Measurements from ENCODE around the gene NELL1.

NELL1 gene

GRCh38 chr11:20937826-20938225 lies 268.4 kb downstream of the NELL1 start:
- in situ Hi-C loops (cut with HindIII; ENCODE audit: low sequenced_read_pairs), result no loop called here

DNA sequence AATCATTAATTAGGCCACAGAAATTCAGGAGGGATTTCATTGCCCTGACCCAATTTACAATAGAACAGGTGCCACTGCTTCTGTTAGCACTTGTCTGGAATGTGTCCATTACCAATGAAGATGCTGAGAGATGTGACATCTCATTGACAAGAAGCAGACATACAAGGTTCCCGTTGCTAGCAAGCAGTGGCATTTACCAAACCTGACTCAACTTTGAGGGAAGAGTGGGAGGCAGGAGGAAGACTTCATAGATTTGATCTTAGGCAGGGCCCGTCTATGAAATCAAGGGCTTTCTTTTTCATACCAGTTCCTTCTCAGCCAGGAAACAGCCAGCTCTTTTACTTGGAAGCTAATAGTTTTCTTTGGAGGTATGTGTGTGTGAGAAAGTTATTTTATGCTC lies 280.2 kb downstream of the NELL1 start:
- in situ Hi-C loops (cut with HindIII; ENCODE audit: low sequenced_read_pairs), result no loop called here

- in situ Hi-C loops (cut with HindIII; ENCODE audit: low sequenced_read_pairs), result no loop called here
Observed at GRCh38 chr11:20962581-20962980, 293.2 kb downstream of the NELL1 start.

GRCh38 chr11:20963596-20963995 lies 294.2 kb downstream of the NELL1 start:
- in situ Hi-C loops (cut with HindIII; ENCODE audit: low sequenced_read_pairs), result no loop called here

DNA sequence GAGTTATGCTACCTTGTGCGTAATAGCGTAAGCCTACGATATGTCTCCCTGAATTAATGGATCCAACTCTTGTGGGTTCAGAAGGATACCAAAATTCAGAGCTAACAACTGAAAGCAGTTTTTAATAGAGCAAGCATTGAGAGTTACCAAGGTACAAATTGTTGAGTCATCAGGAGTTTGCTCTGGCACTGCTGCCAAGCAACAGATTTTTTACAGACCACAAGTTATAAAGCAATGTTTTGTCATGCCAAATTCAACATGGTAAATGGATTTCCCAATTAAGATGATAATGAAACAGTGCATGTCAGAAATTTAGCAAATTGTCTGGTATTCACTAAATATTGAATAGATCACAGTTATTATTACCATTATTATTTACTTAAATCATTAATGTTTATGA lies 295.6 kb downstream of the NELL1 start:
- in situ Hi-C loops (cut with HindIII; ENCODE audit: low sequenced_read_pairs), result no loop called here

GRCh38 chr11:20966489-20966888 lies 297.1 kb downstream of the NELL1 start:
- in situ Hi-C loops (cut with HindIII; ENCODE audit: low sequenced_read_pairs), result no loop called here

DNA sequence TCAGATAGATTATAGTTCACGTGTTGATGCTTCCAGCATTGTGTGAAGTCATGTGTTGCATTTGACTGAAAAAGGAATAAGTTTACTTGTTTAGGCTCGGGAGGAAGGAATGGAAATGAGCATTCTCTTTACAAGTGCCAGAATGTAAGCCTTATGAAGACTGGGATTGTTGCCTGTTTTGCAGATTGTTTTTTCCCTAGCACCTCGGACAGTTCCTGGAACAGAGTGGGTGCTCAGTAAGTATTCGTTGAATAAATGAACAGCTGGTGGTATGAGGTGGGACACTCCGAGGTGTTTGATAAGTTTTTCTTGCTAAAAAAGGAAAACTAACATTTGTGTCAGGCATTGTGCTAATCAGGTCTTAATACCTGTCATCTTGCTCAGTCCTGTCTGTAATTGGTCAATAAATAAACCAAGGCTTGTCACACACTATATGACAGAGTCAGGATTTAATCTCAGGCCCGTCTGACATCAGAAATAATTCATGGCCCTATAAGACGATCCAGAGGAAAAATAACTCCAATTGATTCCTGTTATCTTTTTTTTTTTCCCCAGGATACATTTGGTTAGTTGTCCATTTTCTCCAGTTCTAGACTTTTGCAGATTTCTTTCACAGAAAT lies 304.7 kb downstream of the NELL1 start:
- in situ Hi-C loops (cut with HindIII; ENCODE audit: low sequenced_read_pairs), result no loop called here

DNA sequence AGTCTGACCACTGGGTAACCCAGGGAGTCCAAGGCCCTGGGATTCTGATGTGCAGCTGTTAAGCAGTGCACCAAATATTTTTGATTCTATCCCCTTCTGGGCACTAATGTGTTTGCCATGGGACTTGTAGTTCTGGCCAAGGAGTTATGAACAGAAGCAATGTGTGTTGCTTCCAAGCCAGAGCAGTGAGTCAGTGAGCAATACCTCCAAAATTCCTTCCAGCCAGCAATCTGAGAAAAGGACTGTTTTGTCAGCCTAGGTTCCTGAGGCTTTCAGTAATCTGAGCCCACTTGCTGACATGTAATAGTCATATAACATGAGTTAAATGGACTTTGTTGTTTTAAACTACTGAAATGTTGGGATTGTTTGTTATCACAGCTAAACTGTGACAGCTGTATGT lies 311.4 kb downstream of the NELL1 start:
- in situ Hi-C loops (cut with HindIII; ENCODE audit: low sequenced_read_pairs), result no loop called here

GRCh38 chr11:20990447-20990846 lies 321.1 kb downstream of the NELL1 start:
- in situ Hi-C loops (cut with HindIII; ENCODE audit: low sequenced_read_pairs), result no loop called here

- in situ Hi-C loops (cut with HindIII; ENCODE audit: low sequenced_read_pairs), result no loop called here
Observed at GRCh38 chr11:20991471-20991870, 322.1 kb downstream of the NELL1 start.

DNA sequence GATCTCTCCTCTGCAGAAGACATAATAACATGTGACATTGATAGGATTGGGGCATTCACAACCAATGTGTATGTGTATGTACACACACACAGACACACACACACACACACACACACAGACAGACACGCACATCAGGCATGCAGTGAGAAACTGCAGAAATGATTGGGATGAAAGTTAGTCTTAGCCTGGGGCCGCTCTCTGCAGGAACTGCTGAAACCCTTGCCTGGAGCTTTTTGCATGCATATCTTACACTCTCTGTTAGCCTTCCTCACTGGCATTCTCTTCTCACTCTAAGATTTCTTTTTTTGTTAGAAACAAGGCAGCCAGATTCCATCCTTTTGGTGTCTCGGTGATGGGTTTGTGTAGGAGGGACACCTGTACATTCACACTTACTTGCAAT lies 337.9 kb downstream of the NELL1 start:
- in situ Hi-C loops (cut with HindIII; ENCODE audit: low sequenced_read_pairs), result no loop called here

- in situ Hi-C loops (cut with HindIII; ENCODE audit: low sequenced_read_pairs), result no loop called here
Observed at GRCh38 chr11:21018248-21018647, 348.9 kb downstream of the NELL1 start.

GRCh38 chr11:21026685-21027084 lies 357.3 kb downstream of the NELL1 start:
- in situ Hi-C loops (cut with HindIII; ENCODE audit: low sequenced_read_pairs), result no loop called here

GRCh38 chr11:21037850-21038249 lies 368.5 kb downstream of the NELL1 start:
- in situ Hi-C loops (cut with HindIII; ENCODE audit: low sequenced_read_pairs), result no loop called here

DNA sequence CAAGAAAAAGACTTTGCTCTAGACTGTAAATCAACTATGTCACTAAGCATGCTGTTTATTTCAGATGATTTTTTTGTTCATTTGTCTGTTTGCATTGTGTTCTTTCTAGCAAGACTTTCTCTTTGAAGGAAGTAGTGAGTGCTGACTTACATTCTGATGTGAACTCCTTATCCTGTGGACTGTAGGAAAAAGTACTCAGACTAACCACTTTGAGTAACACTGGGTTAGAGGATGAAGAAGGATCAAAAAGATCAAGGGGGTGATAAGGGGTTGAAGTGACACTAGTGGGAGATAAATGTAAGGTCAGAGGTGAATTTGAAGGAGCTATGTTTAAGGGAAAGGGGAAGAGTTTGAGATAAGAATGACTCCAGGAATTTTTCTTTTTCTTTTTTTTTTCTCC lies 369.4 kb downstream of the NELL1 start:
- in situ Hi-C loops (cut with HindIII; ENCODE audit: low sequenced_read_pairs), result no loop called here

- in situ Hi-C loops (cut with HindIII; ENCODE audit: low sequenced_read_pairs), result no loop called here
Observed at GRCh38 chr11:21040630-21041029, 371.2 kb downstream of the NELL1 start.

DNA sequence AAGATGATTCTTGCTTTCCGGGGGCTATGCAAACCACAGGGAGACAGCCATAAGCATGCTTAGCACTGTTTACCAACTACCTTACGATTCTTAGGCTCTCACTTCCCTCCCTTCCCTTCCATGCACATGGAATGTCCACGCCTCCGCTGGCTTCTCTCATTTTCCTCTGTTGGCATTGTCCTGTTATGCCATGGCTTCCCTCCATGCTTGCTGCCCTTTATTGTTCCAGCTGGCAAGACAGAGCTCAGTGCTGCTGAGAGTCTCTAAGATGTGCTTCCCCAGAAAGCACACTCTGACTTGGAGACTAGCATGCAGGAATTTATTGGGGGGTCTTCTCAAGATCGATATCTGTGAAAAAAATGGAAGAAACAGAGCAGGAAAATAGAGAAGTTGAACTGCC lies 379.2 kb downstream of the NELL1 start:
- in situ Hi-C loops (cut with HindIII; ENCODE audit: low sequenced_read_pairs), result no loop called here

DNA sequence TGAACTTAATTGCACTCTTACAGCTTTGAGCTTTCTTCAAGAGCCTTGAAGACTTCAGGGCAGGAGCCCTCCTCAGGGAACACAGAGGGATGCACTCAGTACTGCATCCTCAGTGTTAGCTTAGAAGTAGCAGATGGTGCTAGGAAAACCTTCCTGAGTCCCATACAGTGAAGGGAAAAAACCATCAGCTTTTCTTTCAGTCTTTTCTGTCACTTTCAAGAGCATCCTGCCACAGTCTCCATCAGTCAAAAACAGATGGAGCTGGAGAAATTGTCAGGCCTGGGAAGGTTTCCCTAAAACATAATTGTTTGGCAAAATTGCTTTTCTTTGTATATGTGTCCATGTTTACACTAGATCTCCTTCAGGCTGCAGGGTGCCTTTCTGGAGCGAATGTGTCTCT lies 384.1 kb downstream of the NELL1 start:
- in situ Hi-C loops (cut with HindIII; ENCODE audit: low sequenced_read_pairs), result no loop called here

DNA sequence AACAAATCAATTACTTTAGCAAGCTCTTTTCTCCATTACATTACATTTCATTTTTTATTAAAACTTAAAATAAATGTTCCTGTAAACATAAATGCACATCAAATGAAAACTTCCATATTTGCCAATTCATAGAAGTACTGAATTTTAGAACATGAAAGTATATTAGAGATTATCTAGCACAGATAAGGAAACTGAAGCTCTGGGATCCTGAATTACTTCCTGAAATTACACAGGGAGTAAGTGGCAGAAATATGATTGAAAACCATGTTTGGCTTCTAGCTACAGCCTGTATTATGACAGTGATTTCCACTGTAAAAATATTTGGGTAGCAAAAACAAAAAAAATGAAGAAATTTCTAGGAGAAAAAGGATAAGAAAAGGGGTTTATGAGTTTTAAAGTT lies 387.3 kb downstream of the NELL1 start:
- in situ Hi-C loops (cut with HindIII; ENCODE audit: low sequenced_read_pairs), result no loop called here

- in situ Hi-C loops (cut with HindIII; ENCODE audit: low sequenced_read_pairs), result no loop called here
Observed at GRCh38 chr11:21059879-21060278, 390.5 kb downstream of the NELL1 start.

DNA sequence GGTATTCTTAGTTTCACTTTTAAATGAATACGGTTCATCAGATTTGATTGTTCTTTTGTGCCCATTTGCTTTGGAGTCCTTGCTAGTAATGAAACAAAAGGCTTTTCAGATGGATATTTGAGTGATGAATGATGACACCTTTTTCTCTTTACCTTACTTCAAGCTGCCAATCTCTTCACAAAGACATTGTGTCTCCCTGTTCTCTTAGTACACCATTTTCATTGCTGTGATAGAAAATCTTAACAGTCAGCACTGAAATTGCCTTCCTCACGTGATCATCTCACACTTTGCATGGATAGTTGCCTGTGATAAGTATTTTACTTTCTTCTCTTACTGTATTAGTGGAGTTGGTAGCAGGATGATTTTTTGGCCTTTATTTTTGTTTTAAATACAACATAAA lies 396.6 kb downstream of the NELL1 start:
- in situ Hi-C loops (cut with HindIII; ENCODE audit: low sequenced_read_pairs), result no loop called here

GRCh38 chr11:21068886-21069285 lies 399.5 kb downstream of the NELL1 start:
- in situ Hi-C loops (cut with HindIII; ENCODE audit: low sequenced_read_pairs), result no loop called here

GRCh38 chr11:21069909-21070308 lies 400.5 kb downstream of the NELL1 start:
- in situ Hi-C loops (cut with HindIII; ENCODE audit: low sequenced_read_pairs), result no loop called here
